HG02623 (cell line): ENCODE data around the gene PREX1.

Source experiments
- ATAC-seq: cut with Tn5 transposase; IDR thresholded peaks from one replicate; pipeline ENCODE4 v1.9.1; 2021; ENCODE audit warnings: moderate library complexity; ENCODE audit not compliant: unreplicated experiment

The PREX1 gene

GRCh38 chr20:48626938-48627736 is 200.7 kb downstream of the PREX1 start:
- no peak for ATAC-seq

- no peak for ATAC-seq
Measured at GRCh38 chr20:48626226-48626937, 201.4 kb downstream of the PREX1 start.

GRCh38 chr20:48625136-48625900 is 202.5 kb downstream of the PREX1 start:
- no peak for ATAC-seq

- no peak for ATAC-seq
Measured at GRCh38 chr20:48624315-48625020, 203.3 kb downstream of the PREX1 start.

GRCh38 chr20:48623906-48624265 is 203.9 kb downstream of the PREX1 start:
- no peak for ATAC-seq

- no peak for ATAC-seq
Measured at GRCh38 chr20:48623176-48623905, 204.5 kb downstream of the PREX1 start.

- no peak for ATAC-seq
Measured at GRCh38 chr20:48622421-48622820, 205.4 kb downstream of the PREX1 start.

GRCh38 chr20:48621376-48622078 is 206.3 kb downstream of the PREX1 start:
- ATAC-seq: no peak

- ATAC-seq: no peak
Measured at GRCh38 chr20:48620507-48621375, 207.1 kb downstream of the PREX1 start.

- ATAC-seq: no peak
Measured at GRCh38 chr20:48620154-48620506, 207.7 kb downstream of the PREX1 start.

GRCh38 chr20:48619126-48620101 is 208.4 kb downstream of the PREX1 start:
- ATAC-seq: no peak

- no peak for ATAC-seq
Measured at GRCh38 chr20:48618631-48619030, 209.2 kb downstream of the PREX1 start.

GRCh38 chr20:48618052-48618451 is 209.7 kb downstream of the PREX1 start:
- no peak for ATAC-seq

- ATAC-seq: no peak
Measured at GRCh38 chr20:48617481-48617880, 210.3 kb downstream of the PREX1 start.

- ATAC-seq: no peak
Measured at GRCh38 chr20:48616481-48616880, 211.3 kb downstream of the PREX1 start.

GRCh38 chr20:48615871-48616270 is 211.9 kb downstream of the PREX1 start:
- ATAC-seq: no peak

GRCh38 chr20:48614593-48615274 is 213.1 kb downstream of the PREX1 start:
- no peak for ATAC-seq
